GM23338 (cell line): Measurements from ENCODE around the gene NOL3. TPM values are rescaled to one million over a fixed set of nuclear protein-coding genes. Genes with fewer than 3 reads are reported as not detected.
A peak's percentile ranks its signal among the peaks of the same experiment; 100 is the strongest.

Source experiments
- ATAC-seq: fragments of 200-7000 bp; cut with Tn5 transposase; 3 replicates; pipeline ENCODE4 v1.9.1; 2020
- DNase-seq: peaks from one replicate; pipeline ENCODE4 v3.0.0-alpha.2; 2015; ENCODE audit warnings: low spot score
- H2AFZ ChIP-seq: fragments of 200-600 bp; sonication (generic); 2 replicates; pipeline ENCODE4 v1.8.0; 2016; ENCODE audit warnings: antibody characterized with exemption, mild to moderate bottlenecking, moderate library complexity
- H3F3A ChIP-seq: fragments of 200-600 bp; sonication (generic); replicated peaks from 2 replicates; pipeline ENCODE4 v1.8.0; 2017; ENCODE audit warnings: antibody characterized with exemption, mixed run types, low read depth
- H3K27ac ChIP-seq: fragments of 200-600 bp; sonication (generic); 2 replicates; pipeline ENCODE4 v1.6.1; 2016; ENCODE audit warnings: low read depth
- H3K27me3 ChIP-seq: fragments of 200-600 bp; sonication (generic); 2 replicates; pipeline ENCODE4 v1.8.0; 2016; ENCODE audit warnings: mild to moderate bottlenecking, mixed run types, moderate library complexity; ENCODE audit not compliant: insufficient read depth
- H3K36me3 ChIP-seq: fragments of 200-600 bp; sonication (generic); 2 replicates; pipeline ENCODE4 v1.8.0; 2016; ENCODE audit warnings: mild to moderate bottlenecking; ENCODE audit not compliant: insufficient read depth
- H3K4me1 ChIP-seq: fragments of 200-600 bp; sonication (generic); 2 replicates; pipeline ENCODE4 v1.8.0; 2016; ENCODE audit warnings: mild to moderate bottlenecking, moderate library complexity; ENCODE audit not compliant: insufficient read depth
- H3K4me2 ChIP-seq: fragments of 200-600 bp; sonication (generic); 2 replicates; pipeline ENCODE4 v1.7.1; 2017; ENCODE audit warnings: mixed run types
- H3K4me3 ChIP-seq: fragments of 200-600 bp; sonication (generic); 2 replicates; pipeline ENCODE4 v1.6.1; 2016; ENCODE audit warnings: mixed run types
- H3K79me2 ChIP-seq: fragments of 200-600 bp; sonication (generic); replicated peaks from 2 replicates; pipeline ENCODE4 v1.8.0; 2017; ENCODE audit warnings: mild to moderate bottlenecking; ENCODE audit not compliant: insufficient read depth
- H3K9me2 ChIP-seq: fragments of 200-600 bp; sonication (generic); 2 replicates; pipeline ENCODE4 v1.8.0; 2017; ENCODE audit not compliant: insufficient read depth
- H4K20me1 ChIP-seq: fragments of 200-600 bp; sonication (generic); replicated peaks from 2 replicates; pipeline ENCODE4 v1.8.0; 2017; ENCODE audit warnings: mild to moderate bottlenecking; ENCODE audit not compliant: insufficient read depth
- H3K27ac Mint-ChIP-seq: 2 replicates; pipeline ENCODE4 v1.8.0; 2020; ENCODE audit warnings: inconsistent platforms, mild to moderate bottlenecking, moderate library complexity, mixed read lengths
- H3K27me3 Mint-ChIP-seq: 3 replicates; pipeline ENCODE4 v1.8.0; 2022; ENCODE audit warnings: low read depth, mild to moderate bottlenecking, moderate library complexity, mixed read lengths, inconsistent platforms; ENCODE audit not compliant: insufficient read depth, poor library complexity
- H3K36me3 Mint-ChIP-seq: 3 replicates; pipeline ENCODE4 v1.8.0; 2021; ENCODE audit warnings: low read depth, mild to moderate bottlenecking, inconsistent platforms, moderate library complexity, mixed read lengths
- H3K4me1 Mint-ChIP-seq: 3 replicates; pipeline ENCODE4 v1.8.0; 2020; ENCODE audit warnings: mild to moderate bottlenecking, inconsistent platforms, mixed read lengths
- H3K4me3 Mint-ChIP-seq: 3 replicates; pipeline ENCODE4 v1.8.0; 2021; ENCODE audit warnings: moderate library complexity, mild to moderate bottlenecking, inconsistent platforms, mixed read lengths
- H3K9me3 Mint-ChIP-seq: 3 replicates; pipeline ENCODE4 v1.8.0; 2020; ENCODE audit warnings: moderate library complexity, mild to moderate bottlenecking, inconsistent platforms, mixed read lengths
- EZH2 ChIP-seq: fragments of 200-600 bp; sonication (generic); IDR thresholded peaks from one replicate; pipeline ENCODE4 v1.8.0; 2017; ENCODE audit warnings: antibody characterized with exemption, mild to moderate bottlenecking, low read depth; ENCODE audit not compliant: unreplicated experiment
- ZNF462 ChIP-seq: fragments of 250-450 bp; sonication (Bioruptor Pico); IDR thresholded peaks from 2 replicates; pipeline ENCODE4 v1.5.0; 2020; ENCODE audit warnings: mild to moderate bottlenecking, moderate library complexity
- polyA plus RNA-seq: library from polyadenylated mRNA; unstranded; fragments of >200 nt; fragmentation: Nextera tagmentation; extraction: Ambion mirVana; gene quantifications from 2 replicates; pipeline ENCODE4 v1.2.1, GENCODE V29; 2016
- total RNA-seq: library from RNA; depleted of rRNA; stranded (reverse); fragments of >200 nt; shearing (Covaris generic); gene quantifications from 2 replicates; pipeline ENCODE4 v1.2.3, GENCODE V29; 2014

The NOL3 gene
- total and polyA plus RNA-seq, 2 experiments from 2014 or later = 3.3 to 4.0 TPM

GRCh38 chr16:67162506-67163163 is 7.7 kb upstream of the NOL3 start:
- Mint-ChIP-seq H3K4me3 (peak overlapping the region; percentile 23; the same call in 1 of the 3 replicates), H3K27ac (no peak overlapping the region), H3K36me3 (no peaks in the 10 kb centered on the region; the same call in 2 of the 3 replicates), H3K9me3 (peaks cover 4% of the 10 kb centered on the region; the same call in 2 of the 3 replicates), H3K27me3 (peaks cover 98% of the 10 kb centered on the region), H3K4me1 (peaks cover 32% of the 10 kb centered on the region)
- peak overlapping the region; percentile 78 for H3K4me2 ChIP-seq
- H3K4me3 ChIP-seq = peak overlapping the region; percentile 49
- H3K27ac ChIP-seq = no peak overlapping the region
- TF ChIP-seq EZH2 (peak; percentile 92), ZNF462 (CRISPR knock-in tag) (no peak)
- H3K4me1 ChIP-seq = peaks cover 27% of the 10 kb centered on the region; the same call in 1 of the 2 replicates
- peaks cover 13% of the 10 kb centered on the region for H3F3A ChIP-seq
- no peaks in the 10 kb centered on the region for H3K36me3 ChIP-seq
- no peak for DNase-seq
- peak overlapping the region; percentile 69 for H2AFZ ChIP-seq
- H3K9me2 ChIP-seq = no peaks in the 10 kb centered on the region
- H3K27me3 ChIP-seq = peaks cover 100% of the 10 kb centered on the region
- ATAC-seq = peak; percentile 1
- no peaks in the 10 kb centered on the region for H3K79me2 ChIP-seq
- H4K20me1 ChIP-seq = no peaks in the 10 kb centered on the region; the same call in 1 of the 2 replicates
